ENCODE results near the gene SPATA12. TPM values are rescaled to one million over a fixed set of nuclear protein-coding genes. Genes with fewer than 3 reads are reported as not detected.

SPATA12 gene
- total and polyA plus RNA-seq, 2 experiments from 2014 or later, result 0.10 to 0.65 TPM

GRCh38 chr3:57062101-57062631 is 1.7 kb downstream of the SPATA12 start (continued):
- TF ChIP-seq ZNF462 (CRISPR knock-in tag; IDR thresholded peaks at IDR 0.05) (no peak), REST (IDR thresholded peaks at IDR 0.05; ENCODE audit: unreplicated experiment) (no peak), ZNF331 (CRISPR knock-in tag; IDR thresholded peaks at IDR 0.05; ENCODE audit: low read depth) (no peak), EZH2phosphoT487 (IDR thresholded peaks at IDR 0.05; ENCODE audit: unreplicated experiment) (no peak), ZNF114 (CRISPR knock-in tag; IDR thresholded peaks at IDR 0.05) (no peak), EZH2 (IDR thresholded peaks at IDR 0.05; ENCODE audit: low read depth, unreplicated experiment) (no peak), CREB1 (CRISPR knock-in tag; IDR thresholded peaks at IDR 0.05; ENCODE audit: low read depth) (no peak)

Measured in GM23338 (cell line).